ENCODE measurements around the gene BSPRY. TPM values are rescaled to one million over a fixed set of nuclear protein-coding genes. Genes with fewer than 3 reads are reported as not detected.

The BSPRY gene
- total and polyA plus RNA-seq, 2 of the 13 experiments (the other 11 are each of a cell fraction or from before 2014, with no cell fraction given): 0.09 to 0.26 TPM

DNA sequence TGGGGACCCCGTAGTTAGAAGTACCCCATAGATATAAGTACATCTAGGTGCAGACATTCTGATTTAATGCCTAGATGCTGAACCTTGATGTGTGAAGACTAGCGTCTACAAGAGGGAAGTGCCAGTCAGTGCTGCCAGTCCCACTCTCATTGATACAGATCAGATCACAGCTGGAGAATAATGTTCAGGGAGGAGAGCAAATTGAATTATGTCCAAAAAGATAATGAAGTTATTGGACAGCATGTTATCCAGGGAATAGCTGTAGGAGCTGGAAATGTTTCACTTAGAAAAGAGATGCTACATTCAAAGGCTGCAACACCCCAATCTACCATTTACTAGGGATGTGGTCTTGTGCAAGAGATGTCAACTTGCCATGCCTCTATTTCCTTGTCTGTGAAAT is 30.3 kb upstream of the BSPRY start (continued):
- TF ChIP-seq, protein P1, sequence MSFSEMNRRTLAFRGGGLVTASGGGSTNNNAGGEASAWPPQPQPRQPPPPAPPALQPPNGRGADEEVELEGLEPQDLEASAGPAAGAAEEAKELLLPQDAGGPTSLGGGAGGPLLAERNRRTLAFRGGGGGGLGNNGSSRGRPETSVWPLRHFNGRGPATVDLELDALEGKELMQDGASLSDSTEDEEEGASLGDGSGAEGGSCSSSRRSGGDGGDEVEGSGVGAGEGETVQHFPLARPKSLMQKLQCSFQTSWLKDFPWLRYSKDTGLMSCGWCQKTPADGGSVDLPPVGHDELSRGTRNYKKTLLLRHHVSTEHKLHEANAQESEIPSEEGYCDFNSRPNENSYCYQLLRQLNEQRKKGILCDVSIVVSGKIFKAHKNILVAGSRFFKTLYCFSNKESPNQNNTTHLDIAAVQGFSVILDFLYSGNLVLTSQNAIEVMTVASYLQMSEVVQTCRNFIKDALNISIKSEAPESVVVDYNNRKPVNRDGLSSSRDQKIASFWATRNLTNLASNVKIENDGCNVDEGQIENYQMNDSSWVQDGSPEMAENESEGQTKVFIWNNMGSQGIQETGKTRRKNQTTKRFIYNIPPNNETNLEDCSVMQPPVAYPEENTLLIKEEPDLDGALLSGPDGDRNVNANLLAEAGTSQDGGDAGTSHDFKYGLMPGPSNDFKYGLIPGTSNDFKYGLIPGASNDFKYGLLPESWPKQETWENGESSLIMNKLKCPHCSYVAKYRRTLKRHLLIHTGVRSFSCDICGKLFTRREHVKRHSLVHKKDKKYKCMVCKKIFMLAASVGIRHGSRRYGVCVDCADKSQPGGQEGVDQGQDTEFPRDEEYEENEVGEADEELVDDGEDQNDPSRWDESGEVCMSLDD (CRISPR knock-in tag; IDR thresholded peaks at IDR 0.05; ENCODE audit: borderline replicate concordance): no peak
- TF ChIP-seq, protein P2, sequence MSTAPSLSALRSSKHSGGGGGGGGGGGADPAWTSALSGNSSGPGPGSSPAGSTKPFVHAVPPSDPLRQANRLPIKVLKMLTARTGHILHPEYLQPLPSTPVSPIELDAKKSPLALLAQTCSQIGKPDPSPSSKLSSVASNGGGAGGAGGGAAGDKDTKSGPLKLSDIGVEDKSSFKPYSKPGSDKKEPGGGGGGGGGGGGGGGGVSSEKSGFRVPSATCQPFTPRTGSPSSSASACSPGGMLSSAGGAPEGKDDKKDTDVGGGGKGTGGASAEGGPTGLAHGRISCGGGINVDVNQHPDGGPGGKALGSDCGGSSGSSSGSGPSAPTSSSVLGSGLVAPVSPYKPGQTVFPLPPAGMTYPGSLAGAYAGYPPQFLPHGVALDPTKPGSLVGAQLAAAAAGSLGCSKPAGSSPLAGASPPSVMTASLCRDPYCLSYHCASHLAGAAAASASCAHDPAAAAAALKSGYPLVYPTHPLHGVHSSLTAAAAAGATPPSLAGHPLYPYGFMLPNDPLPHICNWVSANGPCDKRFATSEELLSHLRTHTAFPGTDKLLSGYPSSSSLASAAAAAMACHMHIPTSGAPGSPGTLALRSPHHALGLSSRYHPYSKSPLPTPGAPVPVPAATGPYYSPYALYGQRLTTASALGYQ (CRISPR knock-in tag; IDR thresholded peaks at IDR 0.05): no peak

DNA sequence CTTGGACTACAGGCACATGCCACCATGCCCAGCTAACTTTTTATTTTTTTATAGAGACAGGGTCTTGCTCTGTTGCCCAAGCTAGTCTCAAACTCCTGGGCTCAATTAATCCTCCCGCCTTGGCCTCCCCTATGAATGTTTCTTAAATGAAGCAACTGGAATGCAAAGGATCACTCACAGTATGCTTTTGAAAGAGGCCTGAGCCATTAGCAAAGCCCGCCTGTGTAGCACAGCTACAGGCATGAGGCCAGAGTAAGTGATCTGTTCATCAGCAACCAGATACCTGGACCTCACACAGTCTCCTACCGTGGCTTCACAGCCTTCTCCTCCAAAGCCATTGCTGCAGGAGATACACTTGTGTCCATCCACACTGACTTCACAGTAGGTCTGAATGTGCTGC is 29.3 kb upstream of the BSPRY start:
- Histone ChIP-seq H3K4me2 (ENCODE audit: low read depth, low read length) (no peak overlapping the region), H2AFZ (ENCODE audit: low read length) (no peak overlapping the region), H3K4me1 (ENCODE audit: insufficient read depth, low read length) (no peaks in the 10 kb centered on the region), H3K36me3 (replicated peaks in 1 of 2; ENCODE audit: control insufficient read depth in 1 of 2, insufficient read depth in 2 of 2, low read length in 2 of 2) (no peaks in the 10 kb centered on the region), H3K4me3 (replicated peaks in 1 of 3; ENCODE audit: insufficient read depth in 1 of 3, low read depth in 2 of 3, low read length in 3 of 3) (no peak overlapping the region), H3K27ac (ENCODE audit: extremely low read length, insufficient read depth, low read length) (no peak overlapping the region), H4K20me1 (ENCODE audit: insufficient read depth, low read length) (no peaks in the 10 kb centered on the region), H3K27me3 (ENCODE audit: control insufficient read depth in 1 of 2, insufficient read depth in 2 of 2, low read length in 2 of 2) (no peaks in the 10 kb centered on the region), H3K9ac (ENCODE audit: insufficient read depth, low read depth, low read length) (no peak overlapping the region), H3K79me2 (ENCODE audit: insufficient read depth, low read length) (no peaks in the 10 kb centered on the region), H3K9me3 (ENCODE audit: low read length) (no peaks in the 10 kb centered on the region)
- no TSS peak for BruUV-seq (replicated peaks)
- 87% methylated on average over 3 of the region's 3 CpGs for WGBS (ENCODE audit: low lambda C conversion rate)
- DNase-seq (ENCODE audit: low spot score) (no peak), ATAC-seq (no peak), FAIRE-seq (no peak)
- in situ Hi-C loops (cut with HindIII; ENCODE audit: extremely low pct_ligation_motif_present, low pct_unique_long_range_greater_than_20kb) (no loop called here), intact Hi-C loops (cut with micrococcal nuclease; ENCODE audit: unreplicated experiment) (no loop called here)
- CTCF ChIA-PET (ENCODE audit: low intra/inter-chr PET ratio, low total read pairs): no interaction called here
- POLR2A ChIA-PET: no interaction called here
- no peak for TF ChIP-seq TOE1 (CRISPR knock-in tag; IDR thresholded peaks at IDR 0.05)
- TF ChIP-seq ZNF225 (CRISPR knock-in tag; IDR thresholded peaks at IDR 0.05): no peak
- TF ChIP-seq, protein P3, sequence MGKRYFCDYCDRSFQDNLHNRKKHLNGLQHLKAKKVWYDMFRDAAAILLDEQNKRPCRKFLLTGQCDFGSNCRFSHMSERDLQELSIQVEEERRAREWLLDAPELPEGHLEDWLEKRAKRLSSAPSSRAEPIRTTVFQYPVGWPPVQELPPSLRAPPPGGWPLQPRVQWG (CRISPR knock-in tag; IDR thresholded peaks at IDR 0.05; ENCODE audit: borderline replicate concordance, low read depth): no peak
- TF ChIP-seq, protein P4, sequence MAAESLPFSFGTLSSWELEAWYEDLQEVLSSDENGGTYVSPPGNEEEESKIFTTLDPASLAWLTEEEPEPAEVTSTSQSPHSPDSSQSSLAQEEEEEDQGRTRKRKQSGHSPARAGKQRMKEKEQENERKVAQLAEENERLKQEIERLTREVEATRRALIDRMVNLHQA (CRISPR knock-in tag; IDR thresholded peaks at IDR 0.05): no peak
- TF ChIP-seq ZSCAN31 (CRISPR knock-in tag; IDR thresholded peaks at IDR 0.05; ENCODE audit: low read depth): no peak
- TF ChIP-seq ZNF773 (CRISPR knock-in tag; IDR thresholded peaks at IDR 0.05; ENCODE audit: borderline replicate concordance): no peak
- TF ChIP-seq PHB2 (IDR thresholded peaks at IDR 0.05; ENCODE audit: partially characterized antibody): no peak
- TF ChIP-seq SRSF1 (optimal IDR thresholded peaks at IDR 0.05; ENCODE audit: low read depth, low read length): no peak
- no peak for TF ChIP-seq ATM (IDR thresholded peaks at IDR 0.05; ENCODE audit: borderline replicate concordance)
- TF ChIP-seq, protein P5, sequence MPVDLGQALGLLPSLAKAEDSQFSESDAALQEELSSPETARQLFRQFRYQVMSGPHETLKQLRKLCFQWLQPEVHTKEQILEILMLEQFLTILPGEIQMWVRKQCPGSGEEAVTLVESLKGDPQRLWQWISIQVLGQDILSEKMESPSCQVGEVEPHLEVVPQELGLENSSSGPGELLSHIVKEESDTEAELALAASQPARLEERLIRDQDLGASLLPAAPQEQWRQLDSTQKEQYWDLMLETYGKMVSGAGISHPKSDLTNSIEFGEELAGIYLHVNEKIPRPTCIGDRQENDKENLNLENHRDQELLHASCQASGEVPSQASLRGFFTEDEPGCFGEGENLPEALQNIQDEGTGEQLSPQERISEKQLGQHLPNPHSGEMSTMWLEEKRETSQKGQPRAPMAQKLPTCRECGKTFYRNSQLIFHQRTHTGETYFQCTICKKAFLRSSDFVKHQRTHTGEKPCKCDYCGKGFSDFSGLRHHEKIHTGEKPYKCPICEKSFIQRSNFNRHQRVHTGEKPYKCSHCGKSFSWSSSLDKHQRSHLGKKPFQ (CRISPR knock-in tag; IDR thresholded peaks at IDR 0.05; ENCODE audit: insufficient replicate concordance): no peak
- TF ChIP-seq, protein P6, sequence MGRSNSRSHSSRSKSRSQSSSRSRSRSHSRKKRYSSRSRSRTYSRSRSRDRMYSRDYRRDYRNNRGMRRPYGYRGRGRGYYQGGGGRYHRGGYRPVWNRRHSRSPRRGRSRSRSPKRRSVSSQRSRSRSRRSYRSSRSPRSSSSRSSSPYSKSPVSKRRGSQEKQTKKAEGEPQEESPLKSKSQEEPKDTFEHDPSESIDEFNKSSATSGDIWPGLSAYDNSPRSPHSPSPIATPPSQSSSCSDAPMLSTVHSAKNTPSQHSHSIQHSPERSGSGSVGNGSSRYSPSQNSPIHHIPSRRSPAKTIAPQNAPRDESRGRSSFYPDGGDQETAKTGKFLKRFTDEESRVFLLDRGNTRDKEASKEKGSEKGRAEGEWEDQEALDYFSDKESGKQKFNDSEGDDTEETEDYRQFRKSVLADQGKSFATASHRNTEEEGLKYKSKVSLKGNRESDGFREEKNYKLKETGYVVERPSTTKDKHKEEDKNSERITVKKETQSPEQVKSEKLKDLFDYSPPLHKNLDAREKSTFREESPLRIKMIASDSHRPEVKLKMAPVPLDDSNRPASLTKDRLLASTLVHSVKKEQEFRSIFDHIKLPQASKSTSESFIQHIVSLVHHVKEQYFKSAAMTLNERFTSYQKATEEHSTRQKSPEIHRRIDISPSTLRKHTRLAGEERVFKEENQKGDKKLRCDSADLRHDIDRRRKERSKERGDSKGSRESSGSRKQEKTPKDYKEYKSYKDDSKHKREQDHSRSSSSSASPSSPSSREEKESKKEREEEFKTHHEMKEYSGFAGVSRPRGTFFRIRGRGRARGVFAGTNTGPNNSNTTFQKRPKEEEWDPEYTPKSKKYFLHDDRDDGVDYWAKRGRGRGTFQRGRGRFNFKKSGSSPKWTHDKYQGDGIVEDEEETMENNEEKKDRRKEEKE (IDR thresholded peaks at IDR 0.05): no peak
